Nephron progenitor cell (in vitro differentiated cells): ENCODE data around the gene LAMA1.

Source experiments
- DNase-seq: peaks from one replicate; pipeline ENCODE4 v3.0.0; 2021
- H3K27ac Mint-ChIP-seq: 2 replicates; pipeline ENCODE4 v1.8.0; 2021; ENCODE audit warnings: mild to moderate bottlenecking, moderate library complexity, mixed read lengths
- H3K27me3 Mint-ChIP-seq: 2 replicates; pipeline ENCODE4 v1.8.0; 2021; ENCODE audit warnings: mild to moderate bottlenecking, low read depth, mixed read lengths; ENCODE audit not compliant: poor library complexity
- H3K36me3 Mint-ChIP-seq: 2 replicates; pipeline ENCODE4 v1.8.0; 2021; ENCODE audit warnings: low read depth, mixed read lengths
- H3K4me1 Mint-ChIP-seq: 2 replicates; pipeline ENCODE4 v1.8.0; 2021; ENCODE audit warnings: mixed read lengths
- H3K4me3 Mint-ChIP-seq: 2 replicates; pipeline ENCODE4 v1.8.0; 2021; ENCODE audit warnings: mild to moderate bottlenecking, moderate library complexity, mixed read lengths
- H3K9me3 Mint-ChIP-seq: 2 replicates; pipeline ENCODE4 v1.8.0; 2021; ENCODE audit warnings: mild to moderate bottlenecking, moderate library complexity, mixed read lengths
- TF ChIP-seq, protein P1 (sequence below): fragments of 200-600 bp; sonication (generic); IDR thresholded peaks from 2 replicates; pipeline ENCODE4 v1.5.0; 2021; ENCODE audit warnings: antibody characterized with exemption

LAMA1 gene

DNA sequence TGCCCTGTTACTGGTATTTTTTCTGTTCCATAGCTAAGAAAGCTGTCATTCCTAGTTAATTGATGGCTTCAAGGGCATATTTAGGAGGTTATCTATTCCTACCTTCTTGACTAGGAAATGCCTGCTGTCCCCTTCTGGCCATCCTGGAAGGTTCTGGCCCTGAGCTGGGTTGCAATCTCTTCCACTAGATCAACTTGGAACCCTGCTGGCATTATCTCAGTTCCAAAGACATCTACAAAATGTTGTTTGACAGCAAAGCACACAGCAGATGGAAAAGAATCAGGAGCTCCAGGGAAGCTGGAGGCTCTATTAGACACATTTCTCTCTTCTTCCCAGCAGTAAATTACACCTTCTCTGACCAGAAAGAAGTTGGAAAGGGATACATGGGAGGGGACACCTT is 196.0 kb downstream of the LAMA1 start:
- Mint-ChIP-seq H3K27me3 (no peaks in the 10 kb centered on the region), H3K9me3 (peaks cover 4% of the 10 kb centered on the region), H3K36me3 (peaks cover 9% of the 10 kb centered on the region), H3K27ac (no peak overlapping the region), H3K4me3 (no peak overlapping the region), H3K4me1 (peaks cover 24% of the 10 kb centered on the region)
- TF ChIP-seq, protein P1, sequence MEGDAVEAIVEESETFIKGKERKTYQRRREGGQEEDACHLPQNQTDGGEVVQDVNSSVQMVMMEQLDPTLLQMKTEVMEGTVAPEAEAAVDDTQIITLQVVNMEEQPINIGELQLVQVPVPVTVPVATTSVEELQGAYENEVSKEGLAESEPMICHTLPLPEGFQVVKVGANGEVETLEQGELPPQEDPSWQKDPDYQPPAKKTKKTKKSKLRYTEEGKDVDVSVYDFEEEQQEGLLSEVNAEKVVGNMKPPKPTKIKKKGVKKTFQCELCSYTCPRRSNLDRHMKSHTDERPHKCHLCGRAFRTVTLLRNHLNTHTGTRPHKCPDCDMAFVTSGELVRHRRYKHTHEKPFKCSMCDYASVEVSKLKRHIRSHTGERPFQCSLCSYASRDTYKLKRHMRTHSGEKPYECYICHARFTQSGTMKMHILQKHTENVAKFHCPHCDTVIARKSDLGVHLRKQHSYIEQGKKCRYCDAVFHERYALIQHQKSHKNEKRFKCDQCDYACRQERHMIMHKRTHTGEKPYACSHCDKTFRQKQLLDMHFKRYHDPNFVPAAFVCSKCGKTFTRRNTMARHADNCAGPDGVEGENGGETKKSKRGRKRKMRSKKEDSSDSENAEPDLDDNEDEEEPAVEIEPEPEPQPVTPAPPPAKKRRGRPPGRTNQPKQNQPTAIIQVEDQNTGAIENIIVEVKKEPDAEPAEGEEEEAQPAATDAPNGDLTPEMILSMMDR: no peak
- no peak for DNase-seq

DNA sequence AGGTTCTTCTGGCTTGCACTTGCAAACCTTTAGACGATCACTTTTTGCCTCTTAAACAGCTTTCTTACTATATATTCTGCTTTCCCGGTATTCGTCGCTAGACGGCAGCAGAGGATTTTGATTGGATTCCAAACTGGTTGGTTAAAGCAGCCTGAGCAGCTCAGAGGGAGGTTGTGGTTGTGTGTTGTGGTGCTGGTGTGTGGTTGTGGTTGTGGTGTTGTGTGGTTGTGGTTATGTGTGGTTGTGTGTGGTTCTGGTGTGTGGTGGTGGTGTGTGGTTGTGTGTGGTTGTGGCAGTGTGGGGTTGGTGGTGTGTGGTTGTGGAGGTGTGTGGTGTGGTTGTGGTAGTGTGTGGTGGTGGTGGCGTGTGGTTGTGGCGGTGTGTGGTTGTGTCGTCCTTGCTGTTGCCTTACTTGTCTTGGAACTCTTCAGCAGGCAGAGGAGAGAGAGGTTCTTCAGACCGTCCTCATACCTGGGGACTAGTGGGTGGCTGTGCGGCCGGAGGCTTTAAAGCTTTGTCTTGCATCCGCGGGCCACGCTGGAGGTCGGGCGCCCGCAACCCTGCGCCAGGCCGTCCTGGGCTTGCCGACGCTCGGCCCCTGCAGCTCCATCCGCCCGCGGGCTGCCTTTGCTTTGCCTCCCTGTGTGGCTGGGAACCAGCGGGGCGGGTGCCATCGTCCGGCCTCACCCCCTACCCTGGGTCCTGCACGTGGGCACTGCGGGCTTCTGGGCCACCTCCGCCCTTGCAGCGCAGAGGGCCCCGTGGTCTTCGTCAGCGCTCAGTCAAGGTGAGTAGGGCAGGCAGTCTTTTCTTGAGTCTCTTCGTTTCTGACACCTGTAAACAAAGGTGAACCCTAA is 197.3 kb downstream of the LAMA1 start:
- H3K36me3 Mint-ChIP-seq: peaks cover 17% of the 10 kb centered on the region
- H3K27ac Mint-ChIP-seq: peak overlapping the region; percentile 46
- H3K4me1 Mint-ChIP-seq: peaks cover 14% of the 10 kb centered on the region
- peaks cover 4% of the 10 kb centered on the region for H3K9me3 Mint-ChIP-seq
- H3K27me3 Mint-ChIP-seq: no peaks in the 10 kb centered on the region
- no peak overlapping the region for H3K4me3 Mint-ChIP-seq
- peak; percentile 74 for DNase-seq
- TF ChIP-seq, protein P1: peak; percentile 66

DNA sequence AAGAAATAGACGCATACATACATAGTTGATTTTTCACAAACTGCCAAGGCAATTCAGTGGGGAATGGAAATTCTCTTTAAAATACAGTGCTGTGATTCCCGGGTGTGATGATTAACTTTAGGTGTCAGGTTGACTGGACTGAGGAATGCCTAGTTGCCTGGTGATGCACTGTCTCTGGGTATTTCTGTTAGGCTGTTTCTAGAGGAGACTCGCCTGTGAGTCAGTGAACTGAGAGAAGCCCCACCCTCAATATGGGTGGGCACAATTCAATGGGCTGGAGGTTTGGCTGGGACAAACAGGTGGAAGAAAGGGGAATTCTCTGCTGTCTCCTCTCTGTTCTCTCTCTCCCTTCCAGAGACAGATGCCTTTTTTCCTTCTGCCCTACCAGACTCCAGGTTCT is 200.5 kb downstream of the LAMA1 start:
- H3K4me1 Mint-ChIP-seq: peaks cover 5% of the 10 kb centered on the region
- H3K27ac Mint-ChIP-seq: no peak overlapping the region
- no peak for DNase-seq
- H3K27me3 Mint-ChIP-seq: no peaks in the 10 kb centered on the region
- no peak overlapping the region for H3K4me3 Mint-ChIP-seq
- no peaks in the 10 kb centered on the region for H3K9me3 Mint-ChIP-seq
- H3K36me3 Mint-ChIP-seq: peaks cover 23% of the 10 kb centered on the region
- TF ChIP-seq, protein P1: no peak

DNA sequence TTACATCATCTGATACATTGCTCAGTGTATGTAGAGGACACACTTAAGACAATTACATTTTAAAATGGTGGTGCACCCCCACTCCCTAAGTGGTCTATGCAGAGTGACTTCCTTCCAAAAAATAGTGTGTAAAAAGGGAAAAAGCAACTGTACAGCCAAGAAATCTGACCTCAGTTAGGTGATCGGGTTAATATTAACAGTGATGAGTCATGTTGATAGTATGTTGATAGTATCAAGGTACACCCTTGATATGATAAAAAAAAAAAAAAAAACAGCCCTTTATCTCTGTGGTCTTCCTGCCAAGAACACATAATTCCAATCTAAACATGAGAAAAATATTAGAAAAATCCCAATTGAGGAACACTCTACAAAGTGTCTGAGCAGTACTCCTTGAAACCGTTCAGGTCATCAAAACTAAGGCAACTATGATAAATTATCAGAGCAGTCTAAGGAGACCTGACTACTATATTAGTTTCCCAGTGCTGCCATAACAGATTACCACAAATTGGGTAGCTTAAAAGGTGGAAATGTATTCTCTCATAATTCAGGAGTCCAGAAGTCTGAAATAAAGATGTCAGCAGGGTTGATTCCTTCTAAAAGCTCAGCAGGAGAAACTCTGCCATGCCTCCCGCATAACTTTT is 216.2 kb downstream of the LAMA1 start:
- H3K27me3 Mint-ChIP-seq: no peaks in the 10 kb centered on the region

DNA sequence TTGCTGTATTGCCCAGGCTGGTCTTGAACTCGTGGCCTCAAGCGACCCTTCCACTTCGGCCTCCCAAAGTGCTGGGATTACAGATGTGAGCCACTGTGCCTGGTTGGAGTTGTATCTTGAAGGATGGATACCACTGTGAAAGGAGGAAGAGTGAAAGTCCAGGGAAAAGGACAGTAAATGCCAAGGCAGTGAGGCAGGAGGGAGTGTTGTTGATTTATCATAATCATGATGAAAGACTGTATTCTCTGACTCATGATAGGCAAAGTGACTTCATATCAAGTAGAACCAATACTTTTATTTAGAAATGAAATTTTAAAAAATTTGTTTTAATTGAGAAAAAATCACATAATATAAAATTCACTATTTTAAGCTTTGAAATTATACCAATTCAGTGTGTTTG is 225.8 kb downstream of the LAMA1 start:
- no peaks in the 10 kb centered on the region for H3K9me3 Mint-ChIP-seq
- no peaks in the 10 kb centered on the region for H3K4me1 Mint-ChIP-seq
- no peak overlapping the region for H3K27ac Mint-ChIP-seq
- peaks cover 66% of the 10 kb centered on the region for H3K36me3 Mint-ChIP-seq
- TF ChIP-seq, protein P1: no peak
- no peak overlapping the region for H3K4me3 Mint-ChIP-seq
- no peak for DNase-seq
- no peaks in the 10 kb centered on the region for H3K27me3 Mint-ChIP-seq

More for the DNA sequence above, 216.2 kb downstream of the LAMA1 start:
- no peak overlapping the region for H3K4me3 Mint-ChIP-seq
- peaks cover 33% of the 10 kb centered on the region for H3K9me3 Mint-ChIP-seq
- peaks cover 7% of the 10 kb centered on the region for H3K4me1 Mint-ChIP-seq
- no peak for DNase-seq
- peaks cover 81% of the 10 kb centered on the region for H3K36me3 Mint-ChIP-seq
- TF ChIP-seq, protein P1: no peak
- no peak overlapping the region for H3K27ac Mint-ChIP-seq
